Endothelial cell of umbilical vein (primary cell): ENCODE measurements around the gene RALGPS1. TPM values are rescaled to one million over a fixed set of nuclear protein-coding genes. Genes with fewer than 3 reads are reported as not detected.

ENCODE experiments used
- BruUV-seq: library from RNA; stranded (reverse); fragments of 400-500 nt; replicated peaks from 2 replicates; lab custom pipeline; 2021; lab: Mats Ljungman, UMichigan
- CTCF ChIA-PET: fragments of 300-600, 350-600 bp; sonication (Branson Sonifier 250); formaldehyde crosslinking; loops from one replicate; lab custom pipeline; 2021; ENCODE audit warnings: antibody characterized with exemption, inconsistent platforms; lab: Charles Lee
- POLR2A ChIA-PET: fragments of 300-600, 350-600 bp; sonication (Branson Sonifier 250); formaldehyde crosslinking; loops from one replicate; lab custom pipeline; 2021; ENCODE audit warnings: antibody characterized with exemption, inconsistent platforms; lab: Charles Lee
- DNase-seq: peaks from one replicate; pipeline ENCODE4 v3.0.0-alpha.2; 2011; ENCODE audit warnings: low read depth, low spot score
- FAIRE-seq: peaks from 2 replicates; lab custom pipeline; 2011; peaks lifted over from hg19 to GRCh38; lab: Jason Lieb, UNC
- H2AFZ ChIP-seq: 2 replicates; pipeline ENCODE4 v1.6.0; 2012; ENCODE audit warnings: low read depth, low read length, control low read depth, inconsistent platforms
- H3K27ac ChIP-seq: 2 replicates; pipeline ENCODE4 v1.5.1; 2011; ENCODE audit warnings: low read depth, mild to moderate bottlenecking, control low read depth, low read length, moderate library complexity; ENCODE audit not compliant: insufficient read depth
- H3K27me3 ChIP-seq, 2 experiments: 2 replicates each; pipeline versions ENCODE4 v1.6.0 to v1.6.1; 2011; ENCODE audit warnings: low read length in 2 of 2, mixed read lengths in 1 of 2; ENCODE audit not compliant: control insufficient read depth in 2 of 2, insufficient read depth in 2 of 2
- H3K36me3 ChIP-seq, 2 experiments: 2 replicates in 1 of 2; 3 replicates in 1 of 2; pipeline ENCODE4 v1.5.1; 2011; ENCODE audit warnings: low read length in 2 of 2, mild to moderate bottlenecking in 1 of 2, moderate library complexity in 1 of 2; ENCODE audit not compliant: control insufficient read depth in 2 of 2, insufficient read depth in 2 of 2; ENCODE audit errors: extremely low read depth in 1 of 2
- H3K4me1 ChIP-seq: 3 replicates; pipeline ENCODE4 v1.5.1; 2011; ENCODE audit warnings: mild to moderate bottlenecking, low read length; ENCODE audit not compliant: control insufficient read depth, insufficient read depth; ENCODE audit errors: extremely low read depth
- H3K4me2 ChIP-seq: 2 replicates; pipeline ENCODE4 v1.6.1; 2011; ENCODE audit warnings: low read length, control low read depth, mixed read lengths; ENCODE audit not compliant: insufficient read depth
- H3K4me3 ChIP-seq, 3 experiments: fragments of 200-600 bp in 1 of 3; sonication (generic), shearing (Covaris generic) in 1 of 3; replicated peaks in 1 of 3; 2 replicates each; pipeline ENCODE4 v1.5.1; 2011 to 2016; ENCODE audit warnings: control low read depth in 3 of 3, low read length in 3 of 3, mild to moderate bottlenecking in 2 of 3, inconsistent platforms in 1 of 3, low read depth in 1 of 3, moderate library complexity in 1 of 3; ENCODE audit not compliant: insufficient read depth in 1 of 3
- H3K79me2 ChIP-seq: 2 replicates; pipeline ENCODE4 v1.6.0; 2012; ENCODE audit warnings: low read length, inconsistent platforms; ENCODE audit not compliant: control insufficient read depth, insufficient read depth
- H3K9ac ChIP-seq: replicated peaks from 2 replicates; pipeline ENCODE3; 2011; ENCODE audit warnings: low read length, control low read depth; ENCODE audit not compliant: insufficient read depth; ENCODE audit errors: extremely low read depth
- H3K9me1 ChIP-seq: replicated peaks from 3 replicates; pipeline ENCODE4 v1.6.0; 2011; ENCODE audit warnings: mild to moderate bottlenecking, low read length; ENCODE audit not compliant: control insufficient read depth, insufficient read depth; ENCODE audit errors: extremely low read depth
- H3K9me3 ChIP-seq: replicated peaks from 2 replicates; pipeline ENCODE4 v1.5.1; 2012; ENCODE audit warnings: low read length, inconsistent platforms; ENCODE audit not compliant: control insufficient read depth, insufficient read depth
- H4K20me1 ChIP-seq: replicated peaks from 2 replicates; pipeline ENCODE3; 2011; ENCODE audit warnings: mild to moderate bottlenecking, low read length; ENCODE audit not compliant: control insufficient read depth, insufficient read depth; ENCODE audit errors: extremely low read depth
- CTCF ChIP-seq, 2 donors: IDR thresholded peaks; 1 replicate in 1 of 2; 2 replicates in 1 of 2; pipeline ENCODE4 v1.5.1; 2011; ENCODE audit warnings: low read length in 2 of 2, mild to moderate bottlenecking in 2 of 2, moderate library complexity in 2 of 2, control low read depth in 1 of 2, inconsistent platforms in 1 of 2, low read depth in 1 of 2; ENCODE audit not compliant: insufficient read depth in 1 of 2; ENCODE audit errors: extremely low read depth in 1 of 2
- EZH2 ChIP-seq: IDR thresholded peaks from 2 replicates; pipeline ENCODE4 v1.6.1; 2012; ENCODE audit warnings: borderline replicate concordance, low read depth, mild to moderate bottlenecking, moderate library complexity, low read length, inconsistent platforms; ENCODE audit not compliant: severe bottlenecking
- FOS ChIP-seq: IDR thresholded peaks from 2 replicates; pipeline ENCODE4 v1.6.1; 2011; ENCODE audit warnings: mild to moderate bottlenecking, low read length, moderate library complexity, borderline replicate concordance; ENCODE audit not compliant: insufficient read depth
- GATA2 ChIP-seq: IDR thresholded peaks from 2 replicates; pipeline ENCODE4 v1.7.0; 2011; ENCODE audit warnings: low read depth, mild to moderate bottlenecking, moderate library complexity, mixed read lengths, low read length; ENCODE audit not compliant: insufficient read length, insufficient read depth
- JUN ChIP-seq: IDR thresholded peaks from 2 replicates; pipeline ENCODE4 v1.6.1; 2011; ENCODE audit warnings: borderline replicate concordance, low read depth; ENCODE audit not compliant: insufficient read length, insufficient read depth
- MAX ChIP-seq: IDR thresholded peaks from 2 replicates; pipeline ENCODE4 v1.6.1; 2011; ENCODE audit not compliant: insufficient read depth, insufficient read length
- MYC ChIP-seq: IDR thresholded peaks from one replicate; pipeline ENCODE4 v1.6.1; 2011; ENCODE audit warnings: mild to moderate bottlenecking, low read depth, low read length
- POLR2A ChIP-seq: IDR thresholded peaks from 2 replicates; pipeline ENCODE4 v1.6.1; 2012; ENCODE audit warnings: low read depth, mild to moderate bottlenecking, control low read depth, low read length
- POLR2AphosphoS5 ChIP-seq: IDR thresholded peaks from 2 replicates; pipeline ENCODE4 v1.6.1; 2012; ENCODE audit warnings: low read depth, mild to moderate bottlenecking, control low read depth, low read length, moderate library complexity; ENCODE audit not compliant: insufficient read depth
- dilution Hi-C: fragments of 300-500 bp; cut with MboI; formaldehyde crosslinking; loops from one replicate; pipeline ENCODE4 v1.15.0; 2019; ENCODE audit warnings: low sequenced_read_pairs; ENCODE audit not compliant: extremely low pct_ligation_motif_present
- intact Hi-C: fragments of 100-400 bp; cut with micrococcal nuclease; formaldehyde crosslinking; loops from one replicate; pipeline ENCODE4 v1.10.0; 2022
- polyA plus RNA-seq, 4 experiments: library from polyadenylated mRNA; depleted of rRNA in 3 of 4; stranded (reverse) in 3 of 4; unstranded in 1 of 4; fragments of >200 nt; gene quantifications; 2 replicates each; pipeline versions ENCODE4 v1.2.1 to v1.2.3, GENCODE V29; 2011 to 2012; ENCODE audit warnings: missing spikeins in 1 of 4
- total RNA-seq: library from RNA; stranded (reverse); gene quantifications from 2 replicates; pipeline ENCODE4 v1.2.3, GENCODE V29; 2021

The RALGPS1 gene
- total and polyA plus RNA-seq, 2 donors (not counting 3 experiments of a cell fraction or from before 2014, with no cell fraction given), result 3.8 to 5.5 TPM

- Histone ChIP-seq H3K4me1 (peaks cover 18% of the 10 kb centered on the region), H3K9me3 (no peaks in the 10 kb centered on the region), H4K20me1 (no peaks in the 10 kb centered on the region), H3K9me1 (no peaks in the 10 kb centered on the region), H3K36me3 (peaks cover 0 to 6% of the 10 kb centered on the region in 2 experiments), H3K4me3 (no peak overlapping the region), H3K4me2 (no peak overlapping the region), H3K27ac (no peak overlapping the region), H3K79me2 (no peaks in the 10 kb centered on the region), H2AFZ (no peak overlapping the region), H3K9ac (no peak overlapping the region), H3K27me3 (no peaks in the 10 kb centered on the region)
- dilution Hi-C loops, result no loop called here
- intact Hi-C loops, result no loop called here
- BruUV-seq, result no TSS peak
- ChIA-PET CTCF (interaction anchor here (1.0 to 1.2 kb wide), 2 partner anchors 18 to 60 kb away, joined by 3 read pairs; no protein-coding TSS in a partner anchor), POLR2A (no interaction called here)
- TF ChIP-seq MYC, result no peak
- no peak for TF ChIP-seq GATA2
- no peak for TF ChIP-seq FOS
- no peak for TF ChIP-seq JUN
- no peak for TF ChIP-seq POLR2AphosphoS5
- no peak for TF ChIP-seq POLR2A
- TF ChIP-seq EZH2, result no peak
- no peak for TF ChIP-seq MAX
- no peak for TF ChIP-seq CTCF (IDR thresholded peaks at IDR 0.05; ENCODE audit: extremely low read depth in 1 of 2, insufficient read depth in 1 of 2, low read depth in 1 of 2, low read length in 2 of 2)
- FAIRE-seq (no peak), DNase-seq (no peak)
Observed at GRCh38 chr9:127109212-127109711, 194.7 kb downstream of the RALGPS1 start.
